Left kidney (tissue), 2 donors: Measurements from ENCODE around the gene PLPP4. TPM values are rescaled to one million over a fixed set of nuclear protein-coding genes. Genes with fewer than 3 reads are reported as not detected.

Source experiments
- DNase-seq: peaks from one replicate; pipeline ENCODE4 v3.0.0-alpha.2; 2013
- polyA plus RNA-seq: library from polyadenylated mRNA; unstranded; fragments of 120-200 nt; gene quantifications from one replicate; pipeline ENCODE4 v1.2.1, GENCODE V29; 2013; ENCODE audit not compliant: insufficient read length

The PLPP4 gene
- polyA plus RNA-seq, 1 donor, result 4.6 TPM

- no peak for DNase-seq
Measured at GRCh38 chr10:120609006-120609405, 152.0 kb downstream of the PLPP4 start.

GRCh38 chr10:120610791-120611190 is 153.8 kb downstream of the PLPP4 start:
- no peak for DNase-seq

- DNase-seq, result no peak
Measured at GRCh38 chr10:120612756-120613155, 155.7 kb downstream of the PLPP4 start.

GRCh38 chr10:120613180-120613579 is 156.2 kb downstream of the PLPP4 start:
- no peak for DNase-seq

- DNase-seq, result no peak
Measured at GRCh38 chr10:120614680-120615079, 157.7 kb downstream of the PLPP4 start.

- no peak for DNase-seq
Measured at GRCh38 chr10:120616311-120616911, 159.4 kb downstream of the PLPP4 start.

GRCh38 chr10:120628197-120628596 is 171.2 kb downstream of the PLPP4 start:
- DNase-seq, result no peak

GRCh38 chr10:120630266-120630665 is 173.2 kb downstream of the PLPP4 start:
- DNase-seq, result no peak

GRCh38 chr10:120632047-120632446 is 175.0 kb downstream of the PLPP4 start:
- no peak for DNase-seq

GRCh38 chr10:120632942-120633341 is 175.9 kb downstream of the PLPP4 start:
- DNase-seq, result no peak

- DNase-seq, result no peak
Measured at GRCh38 chr10:120634659-120635058, 177.6 kb downstream of the PLPP4 start.
